GM12801 (cell line): ENCODE results near the gene ANO2.

ENCODE experiments used
- CTCF ChIP-seq: IDR thresholded peaks from one replicate; pipeline ENCODE4 v1.5.1; 2011; ENCODE audit warnings: control low read depth; ENCODE audit not compliant: insufficient read length; ENCODE audit errors: extremely low read depth

The ANO2 gene

GRCh38 chr12:5914387-5915149, 30.5 kb downstream of the ANO2 start:
- no peak for TF ChIP-seq CTCF

GRCh38 chr12:5913387-5913786, 31.7 kb downstream of the ANO2 start:
- TF ChIP-seq CTCF: no peak

- TF ChIP-seq CTCF: no peak
These were observed 32.4 kb downstream of the ANO2 start for GRCh38 chr12:5912437-5913334.

GRCh38 chr12:5912011-5912410, 33.0 kb downstream of the ANO2 start:
- no peak for TF ChIP-seq CTCF

GRCh38 chr12:5910790-5911548, 34.1 kb downstream of the ANO2 start:
- TF ChIP-seq CTCF: no peak

GRCh38 chr12:5909560-5909959, 35.5 kb downstream of the ANO2 start:
- no peak for TF ChIP-seq CTCF

- TF ChIP-seq CTCF: no peak
These were observed 36.8 kb downstream of the ANO2 start for GRCh38 chr12:5908251-5908650.
